ENCODE results near the gene EIF1. TPM values are rescaled to one million over a fixed set of nuclear protein-coding genes. Genes with fewer than 3 reads are reported as not detected.

EIF1 gene
- polyA plus RNA-seq, 1 donor from 2014 or later = 257 TPM

DNA sequence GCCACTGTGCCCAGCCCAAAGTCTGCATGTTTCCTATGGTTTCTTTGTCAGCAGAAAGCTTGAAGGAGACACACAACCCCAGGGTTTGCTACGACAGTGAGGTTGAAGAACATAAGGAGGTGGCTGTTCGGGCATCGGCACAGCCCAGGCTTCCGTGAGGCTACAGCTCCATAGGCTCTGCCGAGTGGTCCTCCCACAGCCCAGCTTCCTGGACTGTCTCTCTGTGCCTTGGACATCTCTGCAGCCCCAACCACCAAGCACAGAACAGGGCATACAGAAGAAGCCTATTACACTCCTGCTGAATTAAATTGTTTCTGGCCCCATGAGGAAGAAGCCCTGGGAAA is 49.0 kb downstream of the EIF1 start:
- Histone ChIP-seq H3K4me2 (ENCODE audit: low read length) (no peak overlapping the region), H4K20me1 (ENCODE audit: insufficient read depth) (no peaks in the 10 kb centered on the region), H3F3A (ENCODE audit: insufficient read depth, low read length, poor library complexity, severe bottlenecking) (no peaks in the 10 kb centered on the region), H3K36me3 (ENCODE audit: insufficient read depth, low read length) (no peaks in the 10 kb centered on the region), H3K27me3 (ENCODE audit: insufficient read depth, low read depth, low read length) (peaks cover 50% of the 10 kb centered on the region), H3K9ac (ENCODE audit: low read length) (no peak overlapping the region), H3K9me3 (ENCODE audit: low read length) (no peaks in the 10 kb centered on the region), H3K79me2 (replicated peaks; ENCODE audit: insufficient read depth, low read length) (no peaks in the 10 kb centered on the region), H3K9me2 (ENCODE audit: insufficient read depth, low read length) (no peaks in the 10 kb centered on the region), H3K4me3 (ENCODE audit: low read length) (no peak overlapping the region), H3K27ac (ENCODE audit: low read length) (no peak overlapping the region), H2AFZ (ENCODE audit: low read depth, low read length) (no peak overlapping the region)
- TF ChIP-seq EP300 (conservative IDR thresholded peaks at IDR 0.05; ENCODE audit: poor library complexity, severe bottlenecking) (no peak), RAD21 (conservative IDR thresholded peaks at IDR 0.05) (no peak), REST (IDR thresholded peaks at IDR 0.05; ENCODE audit: borderline replicate concordance) (no peak), EZH2 (IDR thresholded peaks at IDR 0.05; ENCODE audit: borderline replicate concordance, insufficient read depth, low read length, poor library complexity, severe bottlenecking) (no peak), POLR2AphosphoS5 (IDR thresholded peaks at IDR 0.05) (no peak), TAF1 (IDR thresholded peaks at IDR 0.05; ENCODE audit: low read depth) (no peak), SMC3 (conservative IDR thresholded peaks at IDR 0.05; ENCODE audit: poor library complexity) (no peak), MXI1 (conservative IDR thresholded peaks at IDR 0.05; ENCODE audit: poor library complexity, severe bottlenecking) (no peak)
- TF ChIP-seq, protein P1, sequence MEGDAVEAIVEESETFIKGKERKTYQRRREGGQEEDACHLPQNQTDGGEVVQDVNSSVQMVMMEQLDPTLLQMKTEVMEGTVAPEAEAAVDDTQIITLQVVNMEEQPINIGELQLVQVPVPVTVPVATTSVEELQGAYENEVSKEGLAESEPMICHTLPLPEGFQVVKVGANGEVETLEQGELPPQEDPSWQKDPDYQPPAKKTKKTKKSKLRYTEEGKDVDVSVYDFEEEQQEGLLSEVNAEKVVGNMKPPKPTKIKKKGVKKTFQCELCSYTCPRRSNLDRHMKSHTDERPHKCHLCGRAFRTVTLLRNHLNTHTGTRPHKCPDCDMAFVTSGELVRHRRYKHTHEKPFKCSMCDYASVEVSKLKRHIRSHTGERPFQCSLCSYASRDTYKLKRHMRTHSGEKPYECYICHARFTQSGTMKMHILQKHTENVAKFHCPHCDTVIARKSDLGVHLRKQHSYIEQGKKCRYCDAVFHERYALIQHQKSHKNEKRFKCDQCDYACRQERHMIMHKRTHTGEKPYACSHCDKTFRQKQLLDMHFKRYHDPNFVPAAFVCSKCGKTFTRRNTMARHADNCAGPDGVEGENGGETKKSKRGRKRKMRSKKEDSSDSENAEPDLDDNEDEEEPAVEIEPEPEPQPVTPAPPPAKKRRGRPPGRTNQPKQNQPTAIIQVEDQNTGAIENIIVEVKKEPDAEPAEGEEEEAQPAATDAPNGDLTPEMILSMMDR (IDR thresholded peaks at IDR 0.05; ENCODE audit: poor library complexity, severe bottlenecking) = no peak

DNA sequence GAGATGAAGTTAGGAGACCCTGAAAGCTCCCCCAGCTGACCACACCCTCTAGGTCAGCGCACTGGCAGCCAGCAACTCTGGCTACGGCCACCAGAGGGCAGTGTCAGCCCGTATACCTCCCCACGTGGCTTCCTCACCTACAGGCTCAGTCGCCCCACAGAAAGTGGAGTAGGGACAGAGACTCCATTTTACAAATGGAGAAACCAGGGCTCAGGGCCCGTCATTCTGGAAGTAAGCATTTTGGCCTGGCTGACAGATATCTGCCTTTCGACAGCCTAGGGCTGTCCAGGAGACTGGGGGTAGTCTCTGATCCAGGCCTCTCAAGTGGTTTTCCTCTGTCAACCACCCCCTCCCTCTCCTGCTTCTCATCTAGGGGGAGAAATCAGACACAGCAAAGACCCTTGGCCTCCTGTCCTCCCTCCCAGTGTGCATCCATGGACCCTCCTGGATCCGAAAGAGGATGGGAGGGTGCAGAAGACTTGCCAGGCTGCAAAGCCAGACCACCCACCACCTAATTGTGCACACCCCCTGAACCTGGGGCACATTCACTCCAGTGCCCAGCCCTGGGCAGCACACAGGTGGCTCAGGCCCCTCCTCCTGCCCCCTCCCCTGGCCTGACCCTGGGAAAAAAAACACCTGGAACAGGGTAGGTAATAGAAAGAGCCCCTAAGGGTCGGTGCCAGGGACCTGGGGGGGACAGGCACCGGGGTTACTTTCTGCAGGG is 49.6 kb downstream of the EIF1 start:
- H3K27ac ChIP-seq (ENCODE audit: low read length) = no peak overlapping the region
- H3F3A ChIP-seq (ENCODE audit: insufficient read depth, low read length, poor library complexity, severe bottlenecking) = no peaks in the 10 kb centered on the region
- no peak overlapping the region for H3K4me3 ChIP-seq (ENCODE audit: low read length)

More for the DNA sequence above, 49.6 kb downstream of the EIF1 start:
- no peaks in the 10 kb centered on the region for H3K36me3 ChIP-seq (ENCODE audit: insufficient read depth, low read length)
- peak overlapping the region; percentile 21 for H3K9ac ChIP-seq (ENCODE audit: low read length)
- no peaks in the 10 kb centered on the region for H3K79me2 ChIP-seq (replicated peaks; ENCODE audit: insufficient read depth, low read length)
- H4K20me1 ChIP-seq (ENCODE audit: insufficient read depth) = no peaks in the 10 kb centered on the region
- peak; percentile 34 for TF ChIP-seq POLR2AphosphoS5 (IDR thresholded peaks at IDR 0.05)
- TF ChIP-seq TAF1 (IDR thresholded peaks at IDR 0.05; ENCODE audit: low read depth) = peak; percentile 48
- peak; percentile 97 for TF ChIP-seq RAD21 (conservative IDR thresholded peaks at IDR 0.05)
- peak; percentile 24 for TF ChIP-seq REST (IDR thresholded peaks at IDR 0.05; ENCODE audit: borderline replicate concordance)
- TF ChIP-seq MXI1 (conservative IDR thresholded peaks at IDR 0.05; ENCODE audit: poor library complexity, severe bottlenecking) = peak; percentile 57
- TF ChIP-seq SMC3 (conservative IDR thresholded peaks at IDR 0.05; ENCODE audit: poor library complexity) = peak; percentile 94
- TF ChIP-seq EZH2 (IDR thresholded peaks at IDR 0.05; ENCODE audit: borderline replicate concordance, insufficient read depth, low read length, poor library complexity, severe bottlenecking) = no peak
- TF ChIP-seq, protein P1 (IDR thresholded peaks at IDR 0.05; ENCODE audit: poor library complexity, severe bottlenecking) = peak; percentile 97
- no peak for TF ChIP-seq EP300 (conservative IDR thresholded peaks at IDR 0.05; ENCODE audit: poor library complexity, severe bottlenecking)
- H2AFZ ChIP-seq (ENCODE audit: low read depth, low read length) = peak overlapping the region; percentile 31
- H3K27me3 ChIP-seq (ENCODE audit: insufficient read depth, low read depth, low read length) = peaks cover 45% of the 10 kb centered on the region
- no peaks in the 10 kb centered on the region for H3K9me3 ChIP-seq (ENCODE audit: low read length)
- no peaks in the 10 kb centered on the region for H3K9me2 ChIP-seq (ENCODE audit: insufficient read depth, low read length)
- no peak overlapping the region for H3K4me2 ChIP-seq (ENCODE audit: low read length)
